WTC11 (cell line): ENCODE measurements around the gene RFX8. TPM values are rescaled to one million over a fixed set of nuclear protein-coding genes. Genes with fewer than 3 reads are reported as not detected.
A peak's percentile ranks its signal among the peaks of the same experiment; 100 is the strongest.

ENCODE experiments used
- ATAC-seq: fragments of 200-7000 bp; cut with Tn5 transposase; 2 replicates; pipeline ENCODE4 v1.10.0; 2021; ENCODE audit warnings: mild to moderate bottlenecking, moderate library complexity
- CTCF ChIA-PET: fragments of 300-600 bp; sonication (Branson Sonifier 250); formaldehyde crosslinking; loops from one replicate; lab custom pipeline; 2021; ENCODE audit warnings: antibody characterized with exemption; lab: Charles Lee
- POLR2A ChIA-PET: fragments of 350-600 bp; sonication (Branson Sonifier 250); formaldehyde crosslinking; loops from one replicate; lab custom pipeline; 2021; ENCODE audit warnings: antibody characterized with exemption; lab: Charles Lee
- DNase-seq: peaks from one replicate; pipeline ENCODE4 v3.0.0; 2021; ENCODE audit warnings: low spot score
- H3K27ac Mint-ChIP-seq: 2 replicates; pipeline ENCODE4 v1.8.0; 2021; ENCODE audit warnings: mixed read lengths
- H3K27me3 Mint-ChIP-seq: 2 replicates; pipeline ENCODE4 v1.8.0; 2021; ENCODE audit warnings: low read depth, mild to moderate bottlenecking, moderate library complexity, mixed read lengths
- H3K36me3 Mint-ChIP-seq: 2 replicates; pipeline ENCODE4 v1.8.0; 2021; ENCODE audit warnings: mixed read lengths
- H3K4me1 Mint-ChIP-seq: 2 replicates; pipeline ENCODE4 v1.8.0; 2022; ENCODE audit warnings: mixed read lengths
- H3K4me3 Mint-ChIP-seq: 2 replicates; pipeline ENCODE4 v1.8.0; 2021; ENCODE audit warnings: mild to moderate bottlenecking, moderate library complexity, mixed read lengths
- H3K9me3 Mint-ChIP-seq: 2 replicates; pipeline ENCODE4 v1.8.0; 2021; ENCODE audit warnings: mixed read lengths
- CREM ChIP-seq: sonication (generic); formaldehyde crosslinking; IDR thresholded peaks from 2 replicates; pipeline ENCODE4 v1.8.1; 2022; ENCODE audit warnings: mild to moderate bottlenecking, missing genetic modification reagents, moderate library complexity
- ELF4 ChIP-seq: sonication (generic); formaldehyde crosslinking; IDR thresholded peaks from 2 replicates; pipeline ENCODE4 v1.8.1; 2022; ENCODE audit warnings: low read depth, mild to moderate bottlenecking, moderate library complexity, missing genetic modification reagents
- FOXJ3 ChIP-seq: sonication (generic); formaldehyde crosslinking; IDR thresholded peaks from 2 replicates; pipeline ENCODE4 v1.9.0; 2021; ENCODE audit warnings: missing genetic modification reagents, mild to moderate bottlenecking, borderline replicate concordance
- FOXP4 ChIP-seq: sonication (generic); formaldehyde crosslinking; IDR thresholded peaks from 2 replicates; pipeline ENCODE4 v1.8.0; 2022; ENCODE audit warnings: mild to moderate bottlenecking, missing genetic modification reagents
- HMGXB4 ChIP-seq: sonication (generic); formaldehyde crosslinking; IDR thresholded peaks from 2 replicates; pipeline ENCODE4 v1.8.1; 2023; ENCODE audit warnings: mild to moderate bottlenecking, moderate library complexity, missing genetic modification reagents
- MAX ChIP-seq: sonication (generic); formaldehyde crosslinking; IDR thresholded peaks from 2 replicates; pipeline ENCODE4 v1.8.0; 2022; ENCODE audit warnings: mild to moderate bottlenecking, missing genetic modification reagents
- NFATC4 ChIP-seq: fragments of 250-450 bp; sonication (Bioruptor Pico); IDR thresholded peaks from 2 replicates; pipeline ENCODE4 v1.9.0; 2021; ENCODE audit warnings: mild to moderate bottlenecking
- SMAD4 ChIP-seq: sonication (generic); formaldehyde crosslinking; IDR thresholded peaks from 2 replicates; pipeline ENCODE4 v1.8.0; 2022; ENCODE audit warnings: mild to moderate bottlenecking, missing genetic modification reagents
- TEAD4 ChIP-seq: sonication (generic); formaldehyde crosslinking; IDR thresholded peaks from 2 replicates; pipeline ENCODE4 v1.8.0; 2022; ENCODE audit warnings: mild to moderate bottlenecking, missing genetic modification reagents
- TP53 ChIP-seq: sonication (generic); formaldehyde crosslinking; IDR thresholded peaks from 2 replicates; pipeline ENCODE4 v1.8.1; 2023; ENCODE audit warnings: mild to moderate bottlenecking, missing genetic modification reagents
- USF2 ChIP-seq: sonication (generic); formaldehyde crosslinking; IDR thresholded peaks from 2 replicates; pipeline ENCODE4 v1.8.1; 2023; ENCODE audit warnings: mild to moderate bottlenecking, missing genetic modification reagents, moderate library complexity
- ZNF138 ChIP-seq: sonication (generic); formaldehyde crosslinking; conservative IDR thresholded peaks from 2 replicates; pipeline ENCODE4 v1.8.1; 2022; ENCODE audit warnings: mild to moderate bottlenecking, moderate library complexity, missing genetic modification reagents
- ZNF219 ChIP-seq: sonication (generic); formaldehyde crosslinking; IDR thresholded peaks from 2 replicates; pipeline ENCODE4 v1.8.0; 2023; ENCODE audit warnings: missing genetic modification reagents, mild to moderate bottlenecking, borderline replicate concordance
- ZNF416 ChIP-seq: fragments of 250-450 bp; sonication (Bioruptor Pico); IDR thresholded peaks from 2 replicates; pipeline ENCODE4 v1.9.0; 2021; ENCODE audit warnings: mild to moderate bottlenecking, inconsistent platforms
- ZNF423 ChIP-seq: fragments of 250-450 bp; sonication (Bioruptor Pico); IDR thresholded peaks from 2 replicates; pipeline ENCODE4 v2.1.2; 2022; ENCODE audit warnings: mild to moderate bottlenecking, moderate library complexity
- ZNF532 ChIP-seq: fragments of 250-450 bp; sonication (Bioruptor Pico); IDR thresholded peaks from 2 replicates; pipeline ENCODE4 v1.9.0; 2021; ENCODE audit warnings: mild to moderate bottlenecking, borderline replicate concordance
- total RNA-seq: library from RNA; stranded (reverse); gene quantifications from 3 replicates; pipeline ENCODE4 v1.2.3, GENCODE V29; 2021
- TF ChIP-seq, protein P1 (sequence below): sonication (generic); formaldehyde crosslinking; IDR thresholded peaks from 2 replicates; pipeline ENCODE4 v1.8.0; 2022; ENCODE audit warnings: mild to moderate bottlenecking, missing genetic modification reagents
- TF ChIP-seq, protein P2 (sequence below): sonication (generic); formaldehyde crosslinking; IDR thresholded peaks from 2 replicates; pipeline ENCODE4 v1.8.0; 2022; ENCODE audit warnings: mild to moderate bottlenecking, missing genetic modification reagents
- TF ChIP-seq, protein P3 (sequence below): fragments of 250-450 bp; sonication (Bioruptor Pico); conservative IDR thresholded peaks from 2 replicates; pipeline ENCODE4 v1.9.0; 2021; ENCODE audit warnings: mild to moderate bottlenecking
- TF ChIP-seq, protein P4 (sequence below): sonication (generic); formaldehyde crosslinking; IDR thresholded peaks from 2 replicates; pipeline ENCODE4 v1.8.1; 2022; ENCODE audit warnings: missing genetic modification reagents, borderline replicate concordance

Gene RFX8
- total RNA-seq, 1 experiment from 2014 or later = 0.28 TPM

GRCh38 chr2:101473911-101474701 lies 806 bp downstream of the RFX8 start:
- Mint-ChIP-seq H3K27me3 (peaks cover 30% of the 10 kb centered on the region), H3K9me3 (no peaks in the 10 kb centered on the region), H3K4me1 (peaks cover 22% of the 10 kb centered on the region), H3K36me3 (no peaks in the 10 kb centered on the region), H3K27ac (no peak overlapping the region), H3K4me3 (peak overlapping the region; percentile 69)
- ChIA-PET CTCF (interaction anchor here (0.9 to 1.4 kb wide), 4 partner anchors 55 to 400 kb away, joined by 3 to 4 read pairs (median 3); no protein-coding TSS in a partner anchor), POLR2A (no interaction called here)
- DNase-seq (peak; percentile 65), ATAC-seq (peak; percentile 80)
- TF ChIP-seq, protein P1, sequence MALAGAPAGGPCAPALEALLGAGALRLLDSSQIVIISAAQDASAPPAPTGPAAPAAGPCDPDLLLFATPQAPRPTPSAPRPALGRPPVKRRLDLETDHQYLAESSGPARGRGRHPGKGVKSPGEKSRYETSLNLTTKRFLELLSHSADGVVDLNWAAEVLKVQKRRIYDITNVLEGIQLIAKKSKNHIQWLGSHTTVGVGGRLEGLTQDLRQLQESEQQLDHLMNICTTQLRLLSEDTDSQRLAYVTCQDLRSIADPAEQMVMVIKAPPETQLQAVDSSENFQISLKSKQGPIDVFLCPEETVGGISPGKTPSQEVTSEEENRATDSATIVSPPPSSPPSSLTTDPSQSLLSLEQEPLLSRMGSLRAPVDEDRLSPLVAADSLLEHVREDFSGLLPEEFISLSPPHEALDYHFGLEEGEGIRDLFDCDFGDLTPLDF (CRISPR knock-in tag) = no peak
- TF ChIP-seq FOXJ3 (CRISPR knock-in tag) (no peak), TP53 (peak; percentile 33; the same call in 1 of the 2 replicates), FOXP4 (CRISPR knock-in tag) (peak; percentile 54; the same call in 1 of the 2 replicates), HMGXB4 (peak; percentile 29; the same call in 1 of the 2 replicates), ZNF138 (CRISPR knock-in tag) (no peak), SMAD4 (no peak), CREM (CRISPR knock-in tag) (peak; percentile 70; the same call in 1 of the 2 replicates), TEAD4 (0 out of 2 replicates have a peak, but pooled peaks have one; percentile 15), NFATC4 (CRISPR knock-in tag) (no peak), ZNF416 (no peak), ZNF423 (CRISPR knock-in tag) (no peak), ELF4 (CRISPR knock-in tag) (no peak), ZNF219 (0 out of 2 replicates have a peak, but pooled peaks have one; percentile 34), ZNF532 (no peak), MAX (peak; percentile 82; the same call in 1 of the 2 replicates), USF2 (CRISPR knock-in tag) (no peak)
- TF ChIP-seq, protein P2, sequence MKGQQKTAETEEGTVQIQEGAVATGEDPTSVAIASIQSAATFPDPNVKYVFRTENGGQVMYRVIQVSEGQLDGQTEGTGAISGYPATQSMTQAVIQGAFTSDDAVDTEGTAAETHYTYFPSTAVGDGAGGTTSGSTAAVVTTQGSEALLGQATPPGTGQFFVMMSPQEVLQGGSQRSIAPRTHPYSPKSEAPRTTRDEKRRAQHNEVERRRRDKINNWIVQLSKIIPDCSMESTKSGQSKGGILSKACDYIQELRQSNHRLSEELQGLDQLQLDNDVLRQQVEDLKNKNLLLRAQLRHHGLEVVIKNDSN = peak; percentile 39; the same call in 1 of the 2 replicates
- TF ChIP-seq, protein P3, sequence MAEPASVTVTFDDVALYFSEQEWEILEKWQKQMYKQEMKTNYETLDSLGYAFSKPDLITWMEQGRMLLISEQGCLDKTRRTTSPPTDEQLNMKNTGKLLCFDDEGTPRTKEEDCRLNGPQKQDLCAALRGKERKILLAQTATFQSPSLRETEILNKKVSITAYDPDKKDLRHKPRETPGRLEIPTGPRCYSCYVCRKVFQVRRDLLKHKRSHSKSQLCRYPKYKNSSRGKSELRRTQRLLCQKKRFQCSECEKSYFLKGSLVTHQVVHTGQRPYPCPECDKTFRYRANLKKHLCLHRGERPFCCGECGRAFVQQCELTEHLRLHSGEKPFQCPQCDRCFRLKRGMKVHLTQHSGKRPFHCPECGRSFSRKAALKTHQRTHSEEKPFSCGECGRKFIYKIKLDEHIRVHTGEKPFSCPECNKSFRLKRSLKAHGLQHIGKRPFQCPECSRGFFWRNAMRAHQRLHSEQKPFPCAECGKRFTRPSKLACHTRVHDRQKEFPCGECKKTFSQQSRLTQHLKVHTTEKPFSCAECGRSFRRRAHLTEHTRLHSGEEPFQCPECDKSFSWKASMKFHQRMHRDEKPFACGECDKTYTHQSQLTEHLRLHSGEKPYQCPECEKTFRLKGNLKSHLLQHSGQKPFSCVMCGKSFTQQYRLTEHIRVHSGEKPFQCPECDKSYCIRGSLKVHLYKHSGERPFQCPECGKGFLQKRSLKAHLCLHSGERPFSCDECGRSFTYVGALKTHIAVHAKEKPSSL (CRISPR knock-in tag) = no peak
- TF ChIP-seq, protein P4, sequence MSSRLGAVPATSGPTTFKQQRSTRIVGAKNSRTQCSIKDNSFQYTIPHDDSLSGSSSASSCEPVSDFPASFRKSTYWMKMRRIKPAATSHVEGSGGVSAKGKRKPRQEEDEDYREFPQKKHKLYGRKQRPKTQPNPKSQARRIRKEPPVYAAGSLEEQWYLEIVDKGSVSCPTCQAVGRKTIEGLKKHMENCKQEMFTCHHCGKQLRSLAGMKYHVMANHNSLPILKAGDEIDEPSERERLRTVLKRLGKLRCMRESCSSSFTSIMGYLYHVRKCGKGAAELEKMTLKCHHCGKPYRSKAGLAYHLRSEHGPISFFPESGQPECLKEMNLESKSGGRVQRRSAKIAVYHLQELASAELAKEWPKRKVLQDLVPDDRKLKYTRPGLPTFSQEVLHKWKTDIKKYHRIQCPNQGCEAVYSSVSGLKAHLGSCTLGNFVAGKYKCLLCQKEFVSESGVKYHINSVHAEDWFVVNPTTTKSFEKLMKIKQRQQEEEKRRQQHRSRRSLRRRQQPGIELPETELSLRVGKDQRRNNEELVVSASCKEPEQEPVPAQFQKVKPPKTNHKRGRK (CRISPR knock-in tag) = no peak
